ENCODE data around the gene DLG5.

GRCh38 chr10:77875730-77876129, 50.8 kb downstream of the DLG5 start:
- TF ChIP-seq CTCF (IDR thresholded peaks at IDR 0.05; ENCODE audit: low read depth, low read length) (no peak), EZH2phosphoT487 (IDR thresholded peaks at IDR 0.05; ENCODE audit: low read depth) (no peak)

All from OCI-LY3 (cell line).